Left ventricle myocardium inferior (tissue), 1 donor: Measurements from ENCODE around the gene LRRN4CL. TPM values are rescaled to one million over a fixed set of nuclear protein-coding genes. Genes with fewer than 3 reads are reported as not detected.

Experiments
- DNase-seq: peaks from one replicate; pipeline ENCODE4 v3.0.0-alpha.2; 2020
- H3K27ac ChIP-seq: fragments of 200-600 bp; replicated peaks from 2 replicates; pipeline ENCODE4 v1.8.0; 2021
- H3K27me3 ChIP-seq: fragments of 200-600 bp; 2 replicates; pipeline ENCODE4 v1.8.0; 2021; ENCODE audit warnings: low read depth
- H3K36me3 ChIP-seq: fragments of 200-600 bp; 2 replicates; pipeline ENCODE4 v1.8.0; 2021
- H3K4me1 ChIP-seq: fragments of 200-600 bp; 2 replicates; pipeline ENCODE4 v1.8.0; 2021
- H3K4me3 ChIP-seq: fragments of 200-600 bp; 2 replicates; pipeline ENCODE4 v1.8.0; 2021; ENCODE audit warnings: mild to moderate bottlenecking, moderate library complexity
- H3K9me3 ChIP-seq: fragments of 200-600 bp; replicated peaks from 2 replicates; pipeline ENCODE4 v1.8.0; 2021
- CTCF ChIP-seq: fragments of 200-600 bp; IDR thresholded peaks from 2 replicates; pipeline ENCODE4 v1.8.0; 2021; ENCODE audit warnings: antibody characterized with exemption, mild to moderate bottlenecking, borderline replicate concordance
- intact Hi-C: fragments of 100-400 bp; cut with micrococcal nuclease; formaldehyde crosslinking; loops from one replicate; pipeline ENCODE4 v1.11.0; 2022
- total RNA-seq: library from RNA; stranded (reverse); fragmentation: NEBNext Ultra II Directional; extraction: Animal tissue kit (Norgen Biotek cat#: 25700); gene quantifications from one replicate; pipeline ENCODE4 v1.2.1, GENCODE V29; 2021
- donor health status: DM: no; HTN: yes; CAD: no; lungs with severe emphysema.

Gene LRRN4CL
- total RNA-seq, 1 donor from 2014 or later, result 2.7 TPM

GRCh38 chr11:62688491-62688890 is 839 bp downstream of the LRRN4CL start:
- Histone ChIP-seq H3K4me3 (peak overlapping the region; percentile 61), H3K36me3 (peaks cover 30% of the 10 kb centered on the region), H3K27me3 (peaks cover 6% of the 10 kb centered on the region), H3K4me1 (peaks cover 31% of the 10 kb centered on the region), H3K9me3 (no peaks in the 10 kb centered on the region), H3K27ac (peak overlapping the region; percentile 79)
- no peak for DNase-seq
- TF ChIP-seq CTCF, result no peak
- intact Hi-C loops, result no loop called here

DNA sequence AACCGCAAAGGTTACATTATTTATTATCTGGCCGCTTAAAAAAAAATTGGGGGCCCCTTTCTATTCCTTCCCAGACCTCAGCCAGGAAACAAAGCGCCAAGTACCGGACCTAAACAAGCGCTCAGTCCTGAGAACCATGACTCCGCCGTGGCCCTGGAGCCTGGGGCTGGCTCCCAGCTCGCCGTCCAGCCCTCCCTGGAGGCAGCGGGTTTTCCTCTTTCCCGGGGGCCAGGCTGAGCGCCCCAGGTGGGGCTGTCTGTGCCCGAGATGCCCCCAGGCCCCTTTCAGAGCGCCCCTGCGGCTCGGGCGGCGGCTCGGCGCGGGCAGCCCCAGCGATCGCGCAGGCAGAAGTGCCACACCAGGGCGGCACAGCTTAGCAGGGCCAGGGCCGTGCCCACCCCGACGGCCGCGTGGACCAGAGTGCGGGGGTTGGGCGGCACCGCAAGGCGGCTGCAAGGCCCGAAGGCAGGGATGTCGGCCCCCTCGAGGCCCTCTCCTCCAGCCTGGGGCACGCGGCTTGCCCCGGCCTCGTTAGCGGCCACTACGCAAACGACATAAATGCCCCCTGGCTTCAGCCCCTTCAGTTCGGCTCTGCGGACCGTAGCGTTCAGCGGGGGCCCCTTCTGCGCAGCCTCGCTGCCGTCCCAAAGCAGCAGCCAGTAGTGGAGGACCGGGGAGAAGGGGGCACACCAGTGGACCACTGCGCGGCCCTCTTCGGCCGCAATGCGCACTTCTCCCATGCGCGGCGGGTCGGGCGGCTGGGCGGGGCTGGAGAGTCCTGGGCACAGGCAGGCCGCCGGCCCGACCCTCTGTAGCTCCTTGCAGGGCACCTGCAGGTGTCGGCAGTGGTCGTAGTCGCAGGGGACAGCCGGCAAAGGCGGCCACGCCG is 1.6 kb downstream of the LRRN4CL start:
- peaks cover 31% of the 10 kb centered on the region for H3K4me1 ChIP-seq
- H3K9me3 ChIP-seq, result no peaks in the 10 kb centered on the region
- DNase-seq, result peak; percentile 34
- peaks cover 29% of the 10 kb centered on the region for H3K36me3 ChIP-seq
- H3K27me3 ChIP-seq, result peaks cover 6% of the 10 kb centered on the region
- no peak for TF ChIP-seq CTCF
- H3K27ac ChIP-seq, result peak overlapping the region; percentile 79
- intact Hi-C loops, result no loop called here
- peak overlapping the region; percentile 61 for H3K4me3 ChIP-seq

DNA sequence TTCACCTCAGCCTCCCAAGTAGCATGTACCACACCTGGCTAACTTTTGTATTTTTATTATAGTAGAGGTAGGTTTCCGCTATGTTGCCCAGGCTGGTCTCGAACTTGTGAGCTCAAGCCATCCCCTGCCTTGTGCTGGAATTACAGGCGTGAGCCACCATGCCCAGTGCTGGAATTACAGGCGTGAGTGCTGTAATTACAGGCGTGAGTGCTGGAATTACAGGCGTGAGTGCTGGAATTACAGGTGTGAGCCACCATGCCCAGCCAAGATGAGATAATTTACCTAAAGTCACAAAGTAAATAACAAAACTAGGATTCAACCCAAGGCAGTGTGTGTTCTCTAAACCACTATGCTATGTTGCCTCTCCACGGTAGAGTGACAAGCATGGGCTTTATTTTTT is 6.8 kb downstream of the LRRN4CL start:
- no peak overlapping the region for H3K4me3 ChIP-seq
- intact Hi-C loops, result no loop called here
- TF ChIP-seq CTCF, result no peak
- H3K9me3 ChIP-seq, result no peaks in the 10 kb centered on the region
- peaks cover 38% of the 10 kb centered on the region for H3K4me1 ChIP-seq
- no peak overlapping the region for H3K27ac ChIP-seq
- DNase-seq, result no peak
- H3K27me3 ChIP-seq, result no peaks in the 10 kb centered on the region
- H3K36me3 ChIP-seq, result peaks cover 7% of the 10 kb centered on the region

DNA sequence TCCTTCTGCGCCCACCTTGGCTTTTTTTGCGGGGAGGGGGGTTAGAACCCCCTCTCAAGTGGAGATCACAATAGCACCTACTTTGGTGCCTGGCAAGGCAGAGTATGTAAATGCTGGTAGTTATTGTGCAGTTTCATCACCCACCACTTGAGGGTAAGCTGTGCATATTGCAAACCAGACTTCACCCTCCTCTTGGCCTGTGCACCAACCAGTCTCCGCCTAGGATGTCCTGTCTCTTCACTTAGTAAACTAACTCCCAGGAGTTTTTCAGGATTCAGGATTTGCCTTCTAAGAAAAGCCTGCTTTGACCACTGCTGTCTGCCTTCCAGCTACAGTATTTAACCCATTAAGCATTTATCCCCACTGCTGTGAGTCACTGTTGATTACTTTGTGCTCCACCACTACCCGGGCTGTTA is 8.5 kb downstream of the LRRN4CL start:
- intact Hi-C loops, result no loop called here
- Histone ChIP-seq H3K9me3 (no peaks in the 10 kb centered on the region), H3K4me3 (no peak overlapping the region), H3K27me3 (no peaks in the 10 kb centered on the region), H3K4me1 (peaks cover 52% of the 10 kb centered on the region), H3K36me3 (peaks cover 23% of the 10 kb centered on the region), H3K27ac (peak overlapping the region; percentile 95)
- DNase-seq, result peak; percentile 38
- TF ChIP-seq CTCF, result peak; percentile 70

DNA sequence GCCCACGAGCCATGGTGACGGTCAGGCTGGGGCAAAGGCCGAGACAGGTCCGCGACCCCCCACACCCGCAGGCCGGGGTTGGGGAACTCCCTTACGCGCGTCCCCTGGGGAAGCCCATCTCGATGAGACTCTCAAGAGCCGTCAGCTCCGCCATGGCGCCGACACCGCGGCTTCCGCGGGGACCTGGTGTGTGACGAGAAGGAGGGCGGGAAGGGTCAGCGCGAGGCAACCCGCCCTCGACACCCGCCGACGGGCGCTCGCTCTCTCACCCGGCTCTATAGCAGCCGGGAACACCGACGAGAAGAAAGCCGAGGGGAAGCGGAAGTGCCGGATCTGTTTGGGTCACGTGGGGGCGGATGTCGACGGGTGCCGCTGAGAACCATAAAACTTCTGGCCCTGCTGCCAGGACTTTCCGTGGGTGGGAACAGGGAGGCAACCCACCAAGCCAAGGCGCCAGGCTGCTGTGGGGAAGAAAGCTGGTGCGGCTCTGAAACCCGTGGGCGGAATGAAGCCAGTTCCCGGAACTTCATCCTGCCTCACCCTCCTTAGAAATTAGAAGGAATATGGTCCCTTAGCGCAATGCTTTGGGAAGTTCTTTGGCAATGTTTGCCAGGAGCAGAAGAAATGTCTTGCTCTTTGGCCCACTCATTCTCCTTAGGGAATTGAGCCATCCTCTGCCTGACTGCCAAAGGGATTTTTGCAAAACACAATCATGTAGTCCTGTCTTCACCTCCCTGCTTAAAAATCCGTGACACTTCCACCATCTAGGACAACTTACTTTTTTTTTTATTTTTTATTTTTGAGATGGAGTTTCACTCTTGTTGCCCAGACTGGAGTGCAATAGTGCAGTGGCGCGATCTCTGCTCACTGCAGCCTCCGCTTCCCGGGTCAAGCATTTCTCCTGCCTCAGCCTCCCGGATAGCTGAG is 10.3 kb downstream of the LRRN4CL start, which contains the start of gene UBXN1:
Gene UBXN1, minus strand, starts transcription at position 304 of the 927 bp plus-strand sequence. Its CDS starts 150 bp downstream, at position 154.
- H3K4me1 ChIP-seq, result peaks cover 52% of the 10 kb centered on the region
- peak within 1 kb of the TSS; percentile 92 for H3K4me3 ChIP-seq
- no peaks in the 10 kb centered on the region for H3K9me3 ChIP-seq
- intact Hi-C loops, result no loop called here
- DNase-seq, result peak; percentile 93
- H3K36me3 ChIP-seq, result peaks cover 41% of the 10 kb centered on the region
- no peak for TF ChIP-seq CTCF
- peak within 1 kb of the TSS; percentile 95 for H3K27ac ChIP-seq
- H3K27me3 ChIP-seq, result no peaks in the 10 kb centered on the region
